K562 (cell line): ENCODE data around the gene PLXNB2. TPM values are rescaled to one million over a fixed set of nuclear protein-coding genes. Genes with fewer than 3 reads are reported as not detected.
A peak's percentile ranks its signal among the peaks of the same experiment; 100 is the strongest.

Source experiments
- CXXC5 ChIP-seq: fragments of 250-450 bp; sonication (Bioruptor Pico); IDR thresholded peaks from 2 replicates; pipeline ENCODE4 v1.8.0; 2022; ENCODE audit warnings: inconsistent platforms, mild to moderate bottlenecking, moderate library complexity
- DPF2 ChIP-seq: fragments of 450-650 bp; IDR thresholded peaks from 2 replicates; pipeline ENCODE4 v1.6.1; 2016
- FUS ChIP-seq: fragments of 200-400 bp; formaldehyde crosslinking; optimal IDR thresholded peaks from 2 replicates; pipeline ENCODE3; 2017; ENCODE audit warnings: low read depth, low read length
- HMGN3 ChIP-seq: IDR thresholded peaks from 2 replicates; pipeline ENCODE4 v1.6.1; 2011; ENCODE audit warnings: borderline replicate concordance, low read depth, mild to moderate bottlenecking, mixed read lengths, low read length; ENCODE audit not compliant: insufficient read length; ENCODE audit errors: extremely low read depth
- IRF1 ChIP-seq: sonication (generic); formaldehyde crosslinking; IDR thresholded peaks from 2 replicates; pipeline ENCODE4 v1.8.0; 2022; ENCODE audit warnings: missing genetic modification reagents, mild to moderate bottlenecking, borderline replicate concordance
- L3MBTL2 ChIP-seq: fragments of 450-650 bp; IDR thresholded peaks from 2 replicates; pipeline ENCODE4 v1.6.1; 2016; ENCODE audit warnings: mild to moderate bottlenecking, moderate library complexity
- RBM17 ChIP-seq: fragments of 200-400 bp; formaldehyde crosslinking; IDR thresholded peaks from 2 replicates; pipeline ENCODE4 v1.6.1; 2017; ENCODE audit warnings: low read depth, mild to moderate bottlenecking, low read length, borderline replicate concordance
- RFX7 ChIP-seq: fragments of 250-450 bp; sonication (Bioruptor Pico); IDR thresholded peaks from 2 replicates; pipeline ENCODE4 v1.5.1; 2021; ENCODE audit warnings: mild to moderate bottlenecking
- RREB1 ChIP-seq: fragments of 250-450 bp; sonication (Bioruptor Pico); IDR thresholded peaks from 2 replicates; pipeline ENCODE4 v1.4.0; 2020
- TOE1 ChIP-seq, 2 experiments: fragments of 450-650 bp in 1 of 2; sonication (generic) in 1 of 2; formaldehyde crosslinking in 1 of 2; IDR thresholded peaks; 2 replicates each; pipeline versions ENCODE4 v1.7.1 to v1.8.0; 2016 to 2022; ENCODE audit warnings: borderline replicate concordance in 2 of 2, mild to moderate bottlenecking in 2 of 2, antibody characterized with exemption in 1 of 2, inconsistent platforms in 1 of 2, low read depth in 1 of 2, missing genetic modification reagents in 1 of 2, moderate library complexity in 1 of 2
- U2AF2 ChIP-seq: fragments of 200-400 bp; formaldehyde crosslinking; optimal IDR thresholded peaks from 2 replicates; pipeline ENCODE3; 2017; ENCODE audit warnings: low read depth, mild to moderate bottlenecking, low read length
- ZC3H11A ChIP-seq: IDR thresholded peaks from 2 replicates; pipeline ENCODE4 v1.6.1; 2012; ENCODE audit warnings: low read depth, low read length, improper control_type of control experiment
- ZNF280A ChIP-seq: fragments of 450-650 bp; IDR thresholded peaks from 2 replicates; pipeline ENCODE4 v1.6.1; 2018; ENCODE audit warnings: mild to moderate bottlenecking, low read depth; ENCODE audit not compliant: partially characterized antibody
- ZNF444 ChIP-seq: fragments of 250-450 bp; sonication (Bioruptor Pico); IDR thresholded peaks from 2 replicates; pipeline ENCODE4 v1.4.0; 2020; ENCODE audit warnings: mild to moderate bottlenecking, moderate library complexity
- ZNF551 ChIP-seq: fragments of 250-450 bp; sonication (Bioruptor Pico); IDR thresholded peaks from 2 replicates; pipeline ENCODE4 v1.5.0; 2021; ENCODE audit warnings: mild to moderate bottlenecking, moderate library complexity
- polyA plus RNA-seq, 8 experiments: library from polyadenylated mRNA; depleted of rRNA in 4 of 8; stranded (reverse) in 5 of 8; unstranded in 3 of 8; fragments of >200 nt; fragmentation: Nextera tagmentation in 2 of 8; fragmentation: Illumina TruSeq in 1 of 8; extraction: Ambion mirVana in 2 of 8; extraction: Trizol in 1 of 8; gene quantifications; 2 replicates each; pipeline versions ENCODE4 v1.2.1 to v1.2.3, GENCODE V29; 2011 to 2014; ENCODE audit warnings: inconsistent platforms in 1 of 8, missing spikeins in 1 of 8
- total RNA-seq, 7 experiments: library from RNA; depleted of rRNA in 6 of 7; stranded (reverse); fragments of >200 nt in 6 of 7; fragmentation: Illumina TruSeq in 2 of 7; extraction: Trizol in 2 of 7; gene quantifications; 2 replicates each; pipeline versions ENCODE4 v1.2.1 to v1.2.3, GENCODE V29; 2011 to 2021; ENCODE audit warnings: low replicate concordance in 1 of 7

The PLXNB2 gene
- total and polyA plus RNA-seq, 9 of the 15 experiments (the other 6 are each of a cell fraction or from before 2014, with no cell fraction given), result 0.15 to 45.1 (median 13.6) TPM

- no peak for TF ChIP-seq RREB1 (CRISPR knock-in tag)
- no peak for TF ChIP-seq IRF1 (CRISPR knock-in tag)
- peak; percentile 18 for TF ChIP-seq HMGN3
- peak; percentile 44; the same call in 1 of the 2 replicates for TF ChIP-seq L3MBTL2
- TF ChIP-seq DPF2, result no peak
- no peak for TF ChIP-seq ZNF551 (CRISPR knock-in tag)
- no peak for TF ChIP-seq RBM17
- TF ChIP-seq RFX7 (CRISPR knock-in tag), result no peak
- peak; percentile 54 for TF ChIP-seq CXXC5 (CRISPR knock-in tag)
- TF ChIP-seq FUS, result no peak
- no peak for TF ChIP-seq ZNF280A
- no peak for TF ChIP-seq ZC3H11A
- TF ChIP-seq U2AF2, result no peak
- TF ChIP-seq ZNF444, result no peak
- no peak for TF ChIP-seq TOE1 (IDR thresholded peaks at IDR 0.05; ENCODE audit: borderline replicate concordance)
- no peak for TF ChIP-seq TOE1 (CRISPR knock-in tag; IDR thresholded peaks at IDR 0.05; ENCODE audit: borderline replicate concordance, low read depth)
These were observed 35.5 kb upstream of the PLXNB2 start, which contains the start of gene PPP6R2 (continued) for GRCh38 chr22:50342651-50343540.
